ENCODE results near the gene SH3RF1.
"Not testable (repeated sequence)": the region's sequence is repeated elsewhere in the genome, so short reads cannot be mapped to it uniquely, and the experiment has no call there.

Gene SH3RF1

GRCh38 chr4:169270810-169271691, at the start of gene SH3RF1:
Gene SH3RF1 (minus strand): TSS chr4:169270956. CDS start chr4:169269212, 1,744 bp downstream.
- peak; percentile 57 to 73 for DNase-seq

GRCh38 chr4:169315530-169316343, 45.0 kb upstream of the SH3RF1 start:
- DNase-seq, result no peak

GRCh38 chr4:169314906-169315305, 44.1 kb upstream of the SH3RF1 start:
- DNase-seq, result no peak

- no peak for DNase-seq
These were observed 43.0 kb upstream of the SH3RF1 start for GRCh38 chr4:169313732-169314131.

GRCh38 chr4:169312690-169313422, 42.1 kb upstream of the SH3RF1 start:
- no peak for DNase-seq

- peak in 1 of 2 donors; percentile 53 for DNase-seq
These were observed 41.0 kb upstream of the SH3RF1 start for GRCh38 chr4:169311643-169312365.

- DNase-seq, result no peak
These were observed 38.7 kb upstream of the SH3RF1 start for GRCh38 chr4:169309326-169309967.

- DNase-seq, result no peak
These were observed 36.8 kb upstream of the SH3RF1 start for GRCh38 chr4:169307576-169307975.

- DNase-seq, result no peak
These were observed 34.9 kb upstream of the SH3RF1 start for GRCh38 chr4:169305651-169306050.

- DNase-seq, result no peak
These were observed 34.4 kb upstream of the SH3RF1 start for GRCh38 chr4:169305173-169305572.

GRCh38 chr4:169295822-169296221, 25.1 kb upstream of the SH3RF1 start:
- no peak for DNase-seq

- DNase-seq, result peak in 1 of 2 donors; percentile 95
These were observed 22.8 kb upstream of the SH3RF1 start for GRCh38 chr4:169293343-169294176.

- peak in 1 of 2 donors; percentile 62 for DNase-seq
These were observed 17.2 kb upstream of the SH3RF1 start for GRCh38 chr4:169287983-169288382.

GRCh38 chr4:169286562-169287301, 16.0 kb upstream of the SH3RF1 start:
- DNase-seq, result no peak

GRCh38 chr4:169283114-169283509, 12.4 kb upstream of the SH3RF1 start:
- no peak for DNase-seq

- DNase-seq, result no peak
These were observed 11.8 kb upstream of the SH3RF1 start for GRCh38 chr4:169282429-169283113.

GRCh38 chr4:169279108-169279507, 8.4 kb upstream of the SH3RF1 start:
- DNase-seq, result no peak

GRCh38 chr4:169278624-169279023, 7.9 kb upstream of the SH3RF1 start:
- DNase-seq, result no peak

- DNase-seq, result not testable (repeated sequence)
These were observed 7.1 kb upstream of the SH3RF1 start for GRCh38 chr4:169277838-169278237.

- DNase-seq, result no peak
These were observed 4.4 kb upstream of the SH3RF1 start for GRCh38 chr4:169275180-169275579.

All from bone marrow (tissue), 2 donors.